CD4-positive, alpha-beta T cell treated with Interleukin-6 at 100 ng/mL for 8 hours (primary cell): Measurements from ENCODE around the gene ITPR3.

Source experiments
- DNase-seq: peaks from one replicate; pipeline ENCODE4 v3.0.0-alpha.2; 2020; ENCODE audit warnings: mixed read lengths, low spot score

Gene ITPR3

GRCh38 chr6:33620856-33621710 lies at the start of gene ITPR3:
ITPR3 (plus strand) TSS chr6:33621322; CDS start chr6:33621603, 281 bp downstream.
- DNase-seq = peak; percentile 86

- DNase-seq = no peak
These were observed 49.3 kb upstream of the ITPR3 start for GRCh38 chr6:33571637-33572316.

GRCh38 chr6:33575211-33575610 lies 45.9 kb upstream of the ITPR3 start:
- DNase-seq = no peak

- no peak for DNase-seq
These were observed 44.5 kb upstream of the ITPR3 start for GRCh38 chr6:33576668-33577067.

- DNase-seq = no peak
These were observed 44.0 kb upstream of the ITPR3 start for GRCh38 chr6:33577106-33577535.

GRCh38 chr6:33577718-33578117 lies 43.4 kb upstream of the ITPR3 start:
- DNase-seq = no peak

- no peak for DNase-seq
These were observed 43.0 kb upstream of the ITPR3 start for GRCh38 chr6:33578164-33578563.

- DNase-seq = peak; percentile 53
These were observed 42.5 kb upstream of the ITPR3 start for GRCh38 chr6:33578588-33579011.

- DNase-seq = peak; percentile 84
These were observed 41.1 kb upstream of the ITPR3 start, which contains the start of gene BAK1 for GRCh38 chr6:33579828-33580714. BAK1 (minus strand) TSS chr6:33580276; CDS start chr6:33577604, 2,672 bp downstream.

- DNase-seq = no peak
These were observed 39.9 kb upstream of the ITPR3 start for GRCh38 chr6:33581186-33581585.

GRCh38 chr6:33583591-33584155 lies 37.4 kb upstream of the ITPR3 start:
- no peak for DNase-seq

- DNase-seq = no peak
These were observed 36.3 kb upstream of the ITPR3 start for GRCh38 chr6:33584700-33585402.

- DNase-seq = peak; percentile 87
These were observed 35.6 kb upstream of the ITPR3 start for GRCh38 chr6:33585403-33586107.

- no peak for DNase-seq
These were observed 34.9 kb upstream of the ITPR3 start for GRCh38 chr6:33586108-33586640.

- DNase-seq = no peak
These were observed 33.6 kb upstream of the ITPR3 start for GRCh38 chr6:33587529-33587928.

- DNase-seq = no peak
These were observed 32.2 kb upstream of the ITPR3 start for GRCh38 chr6:33588894-33589293.

- DNase-seq = no peak
These were observed 31.8 kb upstream of the ITPR3 start for GRCh38 chr6:33589392-33589730.

- peak; percentile 33 for DNase-seq
These were observed 31.2 kb upstream of the ITPR3 start for GRCh38 chr6:33589731-33590530.

GRCh38 chr6:33590531-33591198 lies 30.5 kb upstream of the ITPR3 start:
- no peak for DNase-seq
